HepG2 (cell line): ENCODE data around the gene RPS6KB1. TPM values are rescaled to one million over a fixed set of nuclear protein-coding genes. Genes with fewer than 3 reads are reported as not detected.

Experiments
- AKAP8 ChIP-seq: sonication (generic); formaldehyde crosslinking; IDR thresholded peaks from 2 replicates; pipeline ENCODE4 v1.5.1; 2020; ENCODE audit warnings: mild to moderate bottlenecking, missing genetic modification reagents
- BCL3 ChIP-seq: sonication (generic); formaldehyde crosslinking; IDR thresholded peaks from 2 replicates; pipeline ENCODE4 v1.5.1; 2020; ENCODE audit warnings: mild to moderate bottlenecking, missing genetic modification reagents, moderate library complexity
- BCL6 ChIP-seq: IDR thresholded peaks from 2 replicates; pipeline ENCODE4 v1.6.1; 2016; ENCODE audit warnings: missing genetic modification reagents, missing compliant biosample characterization
- FOXP1 ChIP-seq, 2 experiments: fragments of 450-650 bp in 1 of 2; IDR thresholded peaks; 2 replicates each; pipeline ENCODE4 v1.6.1; 2017 to 2018; ENCODE audit warnings: antibody characterized with exemption in 1 of 2
- GMEB1 ChIP-seq: sonication (generic); formaldehyde crosslinking; IDR thresholded peaks from 2 replicates; pipeline ENCODE4 v1.5.1; 2020; ENCODE audit warnings: missing genetic modification reagents, mild to moderate bottlenecking, borderline replicate concordance
- HNRNPLL ChIP-seq: fragments of 200-400 bp; formaldehyde crosslinking; IDR thresholded peaks from 2 replicates; pipeline ENCODE4 v1.6.1; 2017; ENCODE audit warnings: mild to moderate bottlenecking, low read depth, low read length; ENCODE audit not compliant: poor library complexity, severe bottlenecking
- JUNB ChIP-seq: sonication (generic); formaldehyde crosslinking; IDR thresholded peaks from 2 replicates; pipeline ENCODE4 v1.8.0; 2022; ENCODE audit warnings: missing genetic modification reagents, mild to moderate bottlenecking, borderline replicate concordance
- MIER2 ChIP-seq: IDR thresholded peaks from 2 replicates; pipeline ENCODE4 v1.6.1; 2016; ENCODE audit warnings: missing biosample characterization, missing genetic modification reagents
- MYPOP ChIP-seq: sonication (generic); formaldehyde crosslinking; IDR thresholded peaks from 2 replicates; pipeline ENCODE4 v1.8.1; 2023; ENCODE audit warnings: mild to moderate bottlenecking, moderate library complexity, missing genetic modification reagents
- PCBP2 ChIP-seq: fragments of 200-400 bp; formaldehyde crosslinking; optimal IDR thresholded peaks from 2 replicates; pipeline ENCODE3; 2018; ENCODE audit warnings: low read length, low read depth; ENCODE audit not compliant: poor library complexity, severe bottlenecking
- PHF20 ChIP-seq: sonication (generic); formaldehyde crosslinking; IDR thresholded peaks from 2 replicates; pipeline ENCODE4 v1.5.0; 2020; ENCODE audit warnings: mild to moderate bottlenecking, missing genetic modification reagents
- SMYD3 ChIP-seq: sonication (generic); formaldehyde crosslinking; IDR thresholded peaks from 2 replicates; pipeline ENCODE4 v1.8.1; 2023; ENCODE audit warnings: mild to moderate bottlenecking, missing genetic modification reagents
- SNAPC4 ChIP-seq: sonication (generic); formaldehyde crosslinking; IDR thresholded peaks from 2 replicates; pipeline ENCODE4 v1.4.0; 2020; ENCODE audit warnings: mild to moderate bottlenecking, missing genetic modification reagents
- ZC3H13 ChIP-seq: sonication (generic); formaldehyde crosslinking; IDR thresholded peaks from 2 replicates; pipeline ENCODE4 v1.8.1; 2023; ENCODE audit warnings: mild to moderate bottlenecking, missing genetic modification reagents, moderate library complexity
- ZNF230 ChIP-seq: sonication (generic); formaldehyde crosslinking; IDR thresholded peaks from 2 replicates; pipeline ENCODE4 v1.4.0; 2020; ENCODE audit warnings: mild to moderate bottlenecking, missing genetic modification reagents
- ZNF263 ChIP-seq: sonication (generic); formaldehyde crosslinking; IDR thresholded peaks from 2 replicates; pipeline ENCODE4 v1.4.0; 2020; ENCODE audit warnings: missing genetic modification reagents
- ZNF639 ChIP-seq: conservative IDR thresholded peaks from 2 replicates; pipeline ENCODE4 v1.6.1; 2018; ENCODE audit warnings: missing genetic modification reagents
- ZNF850 ChIP-seq: sonication (generic); formaldehyde crosslinking; conservative IDR thresholded peaks from 2 replicates; pipeline ENCODE4 v1.9.0; 2021; ENCODE audit warnings: mild to moderate bottlenecking, missing genetic modification reagents
- polyA plus RNA-seq, 8 experiments: library from polyadenylated mRNA; depleted of rRNA in 3 of 8; stranded (reverse) in 7 of 8; unstranded in 1 of 8; fragments of >200 nt; fragmentation: Illumina TruSeq in 4 of 8; extraction: Trizol in 4 of 8; gene quantifications; 2 replicates each; pipeline versions ENCODE4 v1.2.1 to v1.2.3, GENCODE V29; 2011 to 2016; ENCODE audit warnings: low read depth in 4 of 8, missing spikeins in 1 of 8, mixed read lengths in 1 of 8; ENCODE audit not compliant: insufficient read depth in 1 of 8
- total RNA-seq, 5 experiments: library from RNA; depleted of rRNA; stranded (reverse); fragments of >200 nt; fragmentation: Illumina TruSeq; extraction: Trizol; gene quantifications; 2 replicates each; pipeline ENCODE4 v1.2.3, GENCODE V29; 2016; ENCODE audit warnings: low read depth in 1 of 5

Gene RPS6KB1
- total and polyA plus RNA-seq, 2 of the 13 experiments (the other 11 are each of a cell fraction or from before 2014, with no cell fraction given) = 16.5 to 42.2 TPM

GRCh38 chr17:59892924-59893675 is at the start of gene RPS6KB1, which contains the start of gene TUBD1 (continued):
- TF ChIP-seq MYPOP (peak; percentile 91), BCL6 (CRISPR knock-in tag) (no peak), ZNF639 (CRISPR knock-in tag) (no peak; the same call in 1 of the 2 replicates), ZNF263 (CRISPR knock-in tag) (peak; percentile 73), HNRNPLL (peak; percentile 97), MIER2 (CRISPR knock-in tag) (peak; percentile 44; the same call in 1 of the 2 replicates), ZNF230 (CRISPR knock-in tag) (peak; percentile 88), AKAP8 (CRISPR knock-in tag) (no peak), JUNB (CRISPR knock-in tag) (no peak), BCL3 (CRISPR knock-in tag) (peak; percentile 53), ZC3H13 (no peak), ZNF850 (CRISPR knock-in tag) (0 out of 2 replicates have a peak, but pooled peaks have one; percentile 76), PCBP2 (no peak), PHF20 (CRISPR knock-in tag) (peak; percentile 87), FOXP1 (IDR thresholded peaks at IDR 0.05) (no peak), FOXP1 (CRISPR knock-in tag; IDR thresholded peaks at IDR 0.05) (no peak), GMEB1 (CRISPR knock-in tag) (peak; percentile 85), SMYD3 (CRISPR knock-in tag) (peak; percentile 17; the same call in 1 of the 2 replicates), SNAPC4 (CRISPR knock-in tag) (peak; percentile 75; the same call in 1 of the 2 replicates)
